ENCODE data around the gene PCBP3.

- TF ChIP-seq EZH2 (IDR thresholded peaks at IDR 0.05; ENCODE audit: low read depth), result no peak
- TF ChIP-seq CTCF (conservative IDR thresholded peaks at IDR 0.05), result no peak
These were observed 55.9 kb downstream of the PCBP3 start for GRCh38 chr21:45699251-45699942.
